T-cell (primary cell): ENCODE data around the gene RTTN. TPM values are rescaled to one million over a fixed set of nuclear protein-coding genes. Genes with fewer than 3 reads are reported as not detected.
"Not testable (repeated sequence)": the region's sequence is repeated elsewhere in the genome, so short reads cannot be mapped to it uniquely, and the experiment has no call there.

ENCODE experiments used
- ATAC-seq, 4 experiments: fragments of 200-7000 bp in 3 of 4; fragments of 150-1000 bp in 1 of 4; cut with Tn5 transposase; replicated peaks in 1 of 4; 1 replicate in 3 of 4; 2 replicates in 1 of 4; pipeline ENCODE4 v1.10.0; 2021; ENCODE audit warnings: moderate library complexity in 3 of 4, mild to moderate bottlenecking in 2 of 4, moderate number of reproducible peaks in 1 of 4
- CTCF ChIA-PET, 2 donors: fragments of 300-600 bp; sonication (Branson Sonifier 250); formaldehyde crosslinking; loops; one replicate each; lab custom pipeline; 2022; ENCODE audit warnings: antibody characterized with exemption in 2 of 2; lab: Charles Lee
- POLR2A ChIA-PET, 2 donors: fragments of 300-600 bp; sonication (Branson Sonifier 250); formaldehyde crosslinking; loops; one replicate each; lab custom pipeline; 2022; ENCODE audit warnings: antibody characterized with exemption in 2 of 2; lab: Charles Lee
- DNase-seq, 35 experiments: peaks; one replicate each; pipeline versions ENCODE4 v3.0.0 to v3.0.0-alpha.2; 2013 to 2023
- H3K27ac ChIP-seq: one replicate; pipeline ENCODE4 v1.5.1; 2013; ENCODE audit warnings: low read length
- H3K27me3 ChIP-seq, 2 experiments: replicated peaks in 1 of 2; 1 replicate in 1 of 2; 2 replicates in 1 of 2; pipeline versions ENCODE4 v1.6.1 to v1.7.0; 2013; ENCODE audit warnings: low read length in 1 of 2, mixed read lengths in 1 of 2; ENCODE audit not compliant: control insufficient read depth in 2 of 2, insufficient read depth in 2 of 2; ENCODE audit errors: extremely low read depth in 1 of 2
- H3K36me3 ChIP-seq, 2 donors: 1 replicate in 1 of 2; 2 replicates in 1 of 2; pipeline versions ENCODE4 v1.6.1 to v1.7.0; 2013; ENCODE audit warnings: low read length in 1 of 2; ENCODE audit not compliant: control insufficient read depth in 2 of 2, insufficient read depth in 1 of 2; ENCODE audit errors: extremely low read depth in 1 of 2
- H3K4me1 ChIP-seq, 2 experiments: 1 replicate in 1 of 2; 2 replicates in 1 of 2; pipeline versions ENCODE4 v1.6.1 to v1.7.0; 2013; ENCODE audit warnings: low read length in 2 of 2, mixed read lengths in 1 of 2; ENCODE audit not compliant: insufficient read depth in 2 of 2, control insufficient read depth in 1 of 2; ENCODE audit errors: extremely low read depth in 1 of 2
- H3K4me3 ChIP-seq, 2 donors: 1 replicate in 1 of 2; 2 replicates in 1 of 2; pipeline versions ENCODE4 v1.5.1 to v1.7.0; 2013; ENCODE audit warnings: mild to moderate bottlenecking in 2 of 2, low read length in 1 of 2, moderate library complexity in 1 of 2; ENCODE audit not compliant: control insufficient read depth in 1 of 2; ENCODE audit errors: extremely low read depth in 1 of 2
- H3K9me3 ChIP-seq: 2 replicates; pipeline ENCODE4 v1.7.0; 2013
- H3K27ac Mint-ChIP-seq, 2 donors: one replicate each; pipeline ENCODE4 v1.8.0; 2020 to 2021; ENCODE audit warnings: mild to moderate bottlenecking in 2 of 2, mixed read lengths in 2 of 2
- H3K27me3 Mint-ChIP-seq, 2 donors: one replicate each; pipeline ENCODE4 v1.8.0; 2021 to 2022; ENCODE audit warnings: mixed read lengths in 2 of 2
- H3K36me3 Mint-ChIP-seq: one replicate; pipeline ENCODE4 v1.8.0; 2021; ENCODE audit warnings: mixed read lengths
- H3K4me1 Mint-ChIP-seq, 3 donors: one replicate each; pipeline ENCODE4 v1.8.0; 2020 to 2022; ENCODE audit warnings: mixed read lengths in 3 of 3, mild to moderate bottlenecking in 1 of 3
- H3K4me3 Mint-ChIP-seq, 3 donors: one replicate each; pipeline ENCODE4 v1.8.0; 2020 to 2022; ENCODE audit warnings: mild to moderate bottlenecking in 3 of 3, mixed read lengths in 3 of 3, moderate library complexity in 3 of 3
- H3K9me3 Mint-ChIP-seq, 3 donors: one replicate each; pipeline ENCODE4 v1.8.0; 2020 to 2022; ENCODE audit warnings: mixed read lengths in 3 of 3
- WGBS: methylation state at CpG from one replicate; pipeline ENCODE4 v1.1.5; 2013; ENCODE audit warnings: missing lambda C conversion rate; ENCODE audit not compliant: insufficient coverage; 5-methylcytosine and 5-hydroxymethylcytosine counted together
- total RNA-seq, 35 experiments: library from RNA in 6 of 35; stranded (reverse) in 6 of 35; fragments of 120-200 nt in 1 of 35; gene quantifications; one replicate each; pipeline versions ENCODE4 v1.2.1 to v1.2.4 and lab custom pipeline; 2013 to 2026

Gene RTTN
- 10 to 100 TPM; 17.8 to 31.7 (median 19.4) TPM for total RNA-seq
- total RNA-seq (2013), result 30.9 TPM
- 22.5 to 67.6 (median 47.0) reads per million in 29 experiments for total RNA-seq (lab: John Stamatoyannopoulos, UW)

DNA sequence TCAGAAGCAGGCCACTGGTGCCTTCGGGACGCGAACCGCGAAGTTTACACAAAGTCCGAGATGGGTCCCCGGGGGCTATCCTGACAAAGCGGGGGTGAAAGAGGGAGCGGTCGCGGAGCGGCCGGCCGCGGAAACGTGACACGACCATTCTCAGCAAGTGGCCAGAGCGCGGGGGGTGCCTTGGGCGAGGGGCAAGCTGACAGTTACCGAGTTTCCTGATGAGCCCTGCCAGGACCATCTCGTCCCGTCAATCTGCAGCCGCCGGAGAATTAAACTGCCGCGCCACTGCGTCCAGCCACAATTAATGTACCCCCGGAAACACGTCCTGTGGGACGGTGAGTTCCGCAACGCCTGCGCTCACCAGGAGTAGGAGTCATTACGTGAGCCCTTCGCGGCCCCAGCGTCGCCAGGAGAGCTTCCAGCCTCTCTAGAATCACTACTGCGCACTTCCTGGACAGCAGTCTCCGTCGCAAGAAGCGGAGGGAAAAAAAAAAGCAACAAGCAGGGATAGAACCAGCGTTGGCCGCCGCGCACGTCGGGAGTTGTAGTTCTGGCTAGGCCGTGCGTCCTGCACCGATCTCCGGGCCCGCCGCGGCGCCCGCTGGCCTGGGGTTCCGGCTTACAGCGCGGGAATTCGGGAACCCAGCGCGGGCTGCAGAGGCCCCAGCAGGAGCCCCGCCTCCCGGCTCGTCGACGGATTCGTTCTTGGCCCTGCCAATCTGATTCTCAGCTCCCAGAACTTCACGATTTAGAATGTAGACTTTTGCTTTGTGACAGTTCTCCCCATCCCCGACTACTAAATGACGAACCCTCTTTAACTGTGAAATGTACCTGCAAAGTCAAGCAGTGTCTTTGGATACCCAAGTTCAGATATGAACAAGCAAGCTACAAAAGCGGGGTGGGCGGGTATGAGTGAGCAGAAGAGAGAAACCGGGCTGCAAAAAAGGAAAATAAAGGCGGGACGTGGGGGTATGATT is at the start of gene RTTN:
TSS of gene RTTN (minus strand) at position 267 of the 977 bp plus-strand sequence. CDS start at position 238, 29 bp downstream.
- DNase-seq (peak; percentile 82 to 94 (median 88)), ATAC-seq (peak; percentile 94 to 96 (median 96))
- peak within 1 kb of the TSS; percentile 89 for H3K27ac ChIP-seq
- ChIA-PET CTCF (interaction anchor here (1.2 to 2.2 kb wide), 2 partner anchors 10 kb away, joined by 5 to 22 read pairs; no protein-coding TSS in a partner anchor), POLR2A (interaction anchor here (0.6 kb wide), 3 partner anchors 43 to 1492 kb away, joined by 3 to 4 read pairs (median 4); no protein-coding TSS in a partner anchor)
- under 1% methylated on average over 74 of the region's 78 CpGs for WGBS
- H3K27ac Mint-ChIP-seq, result peak within 1 kb of the TSS; percentile 99 to 100
- peak within 1 kb of the TSS; percentile 77 to 94 for H3K4me3 ChIP-seq
- H3K9me3 Mint-ChIP-seq, result no peaks in the 10 kb centered on the region
- no peaks in the 10 kb centered on the region for H3K9me3 ChIP-seq
- H3K27me3 ChIP-seq, result no peaks in the 10 kb centered on the region
- H3K36me3 Mint-ChIP-seq, result peaks cover 11% of the 10 kb centered on the region
- H3K36me3 ChIP-seq, result peaks cover 0 to 5% of the 10 kb centered on the region in 2 donors
- peaks cover 32 to 37% (median 35%) of the 10 kb centered on the region in 3 donors for H3K4me1 Mint-ChIP-seq
- H3K27me3 Mint-ChIP-seq, result peaks cover 0 to 3% of the 10 kb centered on the region in 2 donors
- peaks cover 4 to 13% of the 10 kb centered on the region in 2 experiments for H3K4me1 ChIP-seq
- peak within 1 kb of the TSS; percentile 95 to 97 (median 97) for H3K4me3 Mint-ChIP-seq

DNA sequence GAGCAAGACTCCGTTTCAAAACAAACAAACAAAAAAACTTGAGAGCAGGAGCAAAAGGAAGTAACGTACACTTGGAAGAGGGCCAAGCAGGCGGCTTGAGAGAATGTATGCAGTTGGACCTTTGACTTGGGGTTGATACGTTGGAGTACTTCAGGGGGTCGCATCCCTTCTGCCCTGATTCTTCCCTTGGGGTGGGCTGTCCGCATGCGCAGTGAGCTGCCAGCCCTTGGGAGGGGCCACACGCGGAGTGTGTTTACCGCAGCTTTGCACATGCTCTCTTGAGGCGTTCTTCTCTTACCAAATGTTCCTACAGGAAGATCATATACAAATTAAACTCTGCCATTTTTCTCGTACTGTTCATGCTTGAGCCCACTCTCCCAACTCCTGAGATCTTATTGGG is 45.3 kb upstream of the RTTN start:
- CTCF ChIA-PET, result no interaction called here
- no peak overlapping the region for H3K4me3 Mint-ChIP-seq
- WGBS, result 97% methylated on average over 9 of the region's 12 CpGs
- Histone ChIP-seq H3K9me3 (no peaks in the 10 kb centered on the region), H3K36me3 (no peaks in the 10 kb centered on the region), H3K4me1 (no peaks in the 10 kb centered on the region), H3K4me3 (no peak overlapping the region), H3K27ac (no peak overlapping the region), H3K27me3 (no peaks in the 10 kb centered on the region)
- no peaks in the 10 kb centered on the region for H3K27me3 Mint-ChIP-seq
- H3K4me1 Mint-ChIP-seq, result no peaks in the 10 kb centered on the region
- DNase-seq (no peak), ATAC-seq (no peak)
- H3K9me3 Mint-ChIP-seq, result no peaks in the 10 kb centered on the region
- H3K27ac Mint-ChIP-seq, result no peak overlapping the region
- no peaks in the 10 kb centered on the region for H3K36me3 Mint-ChIP-seq
- POLR2A ChIA-PET, result no interaction called here

DNA sequence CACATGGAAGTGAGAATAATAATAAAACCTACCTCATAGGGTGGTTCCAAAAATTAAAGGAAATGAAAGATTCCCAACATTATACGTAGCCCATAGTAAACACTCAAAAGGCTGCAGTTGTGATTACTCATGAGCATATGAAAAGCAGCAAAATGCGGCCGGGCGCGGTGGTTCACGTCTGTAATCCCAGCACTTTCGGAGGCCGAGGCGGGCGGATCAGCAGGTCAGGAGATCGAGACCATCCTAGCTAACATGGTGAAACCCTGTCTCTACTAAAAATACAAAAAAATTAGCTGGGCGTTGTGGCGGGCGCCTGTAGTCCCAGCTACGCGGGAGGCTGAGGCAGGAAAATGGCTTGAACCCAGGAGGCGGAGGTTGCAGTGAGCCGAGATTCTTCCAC is 44.4 kb upstream of the RTTN start:
- WGBS, result 98% methylated on average over 10 of the region's 18 CpGs
- H3K4me1 ChIP-seq, H3K36me3 Mint-ChIP-seq, H3K36me3 ChIP-seq, H3K4me1 Mint-ChIP-seq, H3K27ac Mint-ChIP-seq, DNase-seq, POLR2A ChIA-PET, H3K27ac ChIP-seq, H3K27me3 Mint-ChIP-seq, CTCF ChIA-PET, H3K4me3 ChIP-seq, ATAC-seq, H3K9me3 Mint-ChIP-seq, H3K4me3 Mint-ChIP-seq, H3K27me3 ChIP-seq, H3K9me3 ChIP-seq: not testable (repeated sequence)

DNA sequence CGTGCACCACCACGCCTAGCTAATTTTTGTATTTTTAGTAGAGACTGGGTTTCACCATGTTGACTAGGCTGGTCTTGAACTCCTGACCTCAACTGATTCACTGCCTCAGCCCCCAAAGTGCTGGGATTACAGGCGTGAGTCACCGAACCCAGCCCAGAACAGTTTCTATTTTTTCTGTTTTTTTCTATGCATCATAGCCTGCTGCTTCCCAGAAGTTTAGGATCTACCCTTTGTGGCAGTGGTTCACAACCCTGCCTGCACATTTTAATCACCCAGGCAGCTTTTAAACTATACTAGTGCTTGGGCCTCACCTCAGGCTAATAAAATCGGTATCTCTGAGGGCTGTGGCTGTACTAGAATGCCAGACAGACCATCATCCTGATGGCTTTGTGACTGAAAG is 43.6 kb upstream of the RTTN start:
- DNase-seq (no peak), ATAC-seq (no peak)
- no peaks in the 10 kb centered on the region for H3K4me1 ChIP-seq
- CTCF ChIA-PET, result no interaction called here
- POLR2A ChIA-PET, result no interaction called here
- H3K4me3 ChIP-seq, result no peak overlapping the region
- H3K36me3 ChIP-seq, result no peaks in the 10 kb centered on the region
- no peak overlapping the region for H3K27ac ChIP-seq
- H3K9me3 Mint-ChIP-seq, result no peaks in the 10 kb centered on the region
- H3K27me3 Mint-ChIP-seq, result no peaks in the 10 kb centered on the region
- 73% methylated on average over 3 of the region's 5 CpGs for WGBS
- H3K27ac Mint-ChIP-seq, result no peak overlapping the region
- H3K36me3 Mint-ChIP-seq, result no peaks in the 10 kb centered on the region
- H3K4me1 Mint-ChIP-seq, result no peaks in the 10 kb centered on the region
- H3K4me3 Mint-ChIP-seq, result no peak overlapping the region
- H3K27me3 ChIP-seq, result no peaks in the 10 kb centered on the region
- H3K9me3 ChIP-seq, result no peaks in the 10 kb centered on the region

GRCh38 chr18:70246061-70246466 is 40.6 kb upstream of the RTTN start:
- ATAC-seq, result no peak
- no peak overlapping the region for H3K27ac Mint-ChIP-seq
- Histone ChIP-seq H3K27me3 (no peaks in the 10 kb centered on the region), H3K27ac (no peak overlapping the region), H3K4me1 (no peaks in the 10 kb centered on the region), H3K36me3 (no peaks in the 10 kb centered on the region), H3K4me3 (no peak overlapping the region), H3K9me3 (no peaks in the 10 kb centered on the region)
- no peak for DNase-seq
- no peaks in the 10 kb centered on the region for H3K4me1 Mint-ChIP-seq
- no peaks in the 10 kb centered on the region for H3K9me3 Mint-ChIP-seq
- no peaks in the 10 kb centered on the region for H3K36me3 Mint-ChIP-seq
- H3K4me3 Mint-ChIP-seq, result no peak overlapping the region
- 8% methylated on average over 2 of the region's 4 CpGs for WGBS
- ChIA-PET CTCF (interaction anchor here in 1 of 2 donors (0.6 to 0.7 kb wide), 2 partner anchors 466 to 1197 kb away, joined by 3 to 8 read pairs; no protein-coding TSS in a partner anchor), POLR2A (no interaction called here)
- H3K27me3 Mint-ChIP-seq, result no peaks in the 10 kb centered on the region

DNA sequence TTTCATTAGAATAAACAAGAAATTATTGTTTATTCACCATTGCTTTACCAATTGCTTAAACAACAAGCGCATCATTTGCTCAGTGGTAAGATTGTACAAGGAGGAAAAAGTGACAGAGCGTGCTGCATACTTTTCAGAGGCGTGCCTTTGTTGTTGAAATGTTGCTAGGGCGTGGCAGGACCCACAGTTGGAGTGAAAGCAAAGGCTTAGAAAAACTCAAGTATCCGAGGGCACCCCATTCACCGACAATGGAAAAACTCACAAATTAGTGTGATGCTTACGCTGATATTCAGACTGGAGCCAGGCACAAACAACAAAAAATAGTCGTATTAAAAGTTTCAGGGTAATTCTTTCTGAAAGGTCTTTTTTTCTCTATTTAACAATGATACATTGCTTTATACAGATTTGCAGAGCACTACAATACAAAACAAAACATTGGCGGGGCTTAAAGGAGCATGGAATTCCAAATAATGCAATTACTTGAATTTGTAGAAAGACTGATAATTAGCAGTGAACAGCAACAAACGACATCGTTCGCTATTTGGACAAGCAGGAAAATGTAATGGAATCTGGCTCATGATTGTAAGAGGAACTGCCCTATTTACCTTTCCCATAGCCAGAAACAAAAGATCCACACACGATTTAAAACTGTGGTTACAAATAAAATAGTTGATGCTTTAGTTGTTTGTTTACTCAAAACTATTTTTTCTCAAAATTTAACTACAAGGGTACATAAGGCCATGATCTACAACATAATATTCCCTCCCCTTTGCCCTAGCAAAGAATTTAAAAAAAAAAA is 37.8 kb upstream of the RTTN start:
- Mint-ChIP-seq H3K36me3 (no peaks in the 10 kb centered on the region), H3K27me3 (peaks cover 4 to 20% of the 10 kb centered on the region in 2 donors), H3K4me3 (no peak overlapping the region), H3K4me1 (no peaks in the 10 kb centered on the region), H3K27ac (no peak overlapping the region), H3K9me3 (no peaks in the 10 kb centered on the region)
- Histone ChIP-seq H3K27me3 (no peaks in the 10 kb centered on the region), H3K4me3 (no peak overlapping the region), H3K27ac (no peak overlapping the region), H3K9me3 (no peaks in the 10 kb centered on the region), H3K4me1 (no peaks in the 10 kb centered on the region), H3K36me3 (no peaks in the 10 kb centered on the region)
- ChIA-PET POLR2A (no interaction called here), CTCF (no interaction called here)
- no peak for DNase-seq
- WGBS, result 89% methylated on average over 5 of the region's 13 CpGs
- no peak for ATAC-seq
